ENCODE results near the gene ZBED4.
"Not testable (repeated sequence)": the region's sequence is repeated elsewhere in the genome, so short reads cannot be mapped to it uniquely, and the experiment has no call there.

DNA sequence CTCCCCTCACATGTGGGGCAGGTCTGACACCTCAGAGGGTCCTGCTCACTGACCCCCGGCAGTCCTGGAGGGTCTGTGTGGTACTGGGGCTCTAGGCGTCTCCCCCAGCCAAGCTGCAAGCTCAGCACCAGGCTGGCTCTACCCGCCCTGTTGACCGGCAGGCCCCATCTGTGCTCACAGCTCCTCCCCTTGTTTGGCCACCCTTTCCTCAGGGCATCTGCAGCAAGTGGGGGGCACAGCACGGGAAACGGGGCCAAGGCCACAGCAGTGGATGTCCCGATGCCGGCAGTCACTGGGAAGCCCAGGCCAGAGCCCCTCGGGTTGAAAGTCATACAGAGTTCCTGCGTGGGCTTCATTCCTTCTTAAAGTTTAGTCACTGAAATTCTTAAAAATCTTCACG lies 31.9 kb upstream of the ZBED4 start:
- TF ChIP-seq EZH2 (IDR thresholded peaks at IDR 0.05; ENCODE audit: low read depth, unreplicated experiment); CTCF (conservative IDR thresholded peaks at IDR 0.05; ENCODE audit: low read depth in 2 of 2); POLR2AphosphoS5 (IDR thresholded peaks at IDR 0.05; ENCODE audit: low read depth); CREB1 (CRISPR knock-in tag; IDR thresholded peaks at IDR 0.05; ENCODE audit: low read depth); REST (IDR thresholded peaks at IDR 0.05; ENCODE audit: unreplicated experiment); EZH2phosphoT487 (IDR thresholded peaks at IDR 0.05; ENCODE audit: unreplicated experiment); JUNB (IDR thresholded peaks at IDR 0.05; ENCODE audit: unreplicated experiment); ZNF331 (CRISPR knock-in tag; IDR thresholded peaks at IDR 0.05; ENCODE audit: low read depth); ZNF462 (CRISPR knock-in tag; IDR thresholded peaks at IDR 0.05); STAT1 (IDR thresholded peaks at IDR 0.05; ENCODE audit: unreplicated experiment); NANOG (IDR thresholded peaks at IDR 0.05; ENCODE audit: borderline replicate concordance); ZNF114 (CRISPR knock-in tag; IDR thresholded peaks at IDR 0.05): not testable (repeated sequence)
- TF ChIP-seq, protein P1, sequence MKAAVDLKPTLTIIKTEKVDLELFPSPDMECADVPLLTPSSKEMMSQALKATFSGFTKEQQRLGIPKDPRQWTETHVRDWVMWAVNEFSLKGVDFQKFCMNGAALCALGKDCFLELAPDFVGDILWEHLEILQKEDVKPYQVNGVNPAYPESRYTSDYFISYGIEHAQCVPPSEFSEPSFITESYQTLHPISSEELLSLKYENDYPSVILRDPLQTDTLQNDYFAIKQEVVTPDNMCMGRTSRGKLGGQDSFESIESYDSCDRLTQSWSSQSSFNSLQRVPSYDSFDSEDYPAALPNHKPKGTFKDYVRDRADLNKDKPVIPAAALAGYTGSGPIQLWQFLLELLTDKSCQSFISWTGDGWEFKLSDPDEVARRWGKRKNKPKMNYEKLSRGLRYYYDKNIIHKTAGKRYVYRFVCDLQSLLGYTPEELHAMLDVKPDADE (IDR thresholded peaks at IDR 0.05), result not testable (repeated sequence)
